ENCODE data around the gene DNAJC18.
"Not testable (repeated sequence)": the region's sequence is repeated elsewhere in the genome, so short reads cannot be mapped to it uniquely, and the experiment has no call there.

DNAJC18 gene

GRCh38 chr5:139461176-139461575, 21.9 kb upstream of the DNAJC18 start:
- DNase-seq (ENCODE audit: low read depth in 2 of 2): no peak

GRCh38 chr5:139460455-139460854, 21.1 kb upstream of the DNAJC18 start:
- DNase-seq (ENCODE audit: low read depth in 2 of 2): no peak

GRCh38 chr5:139459451-139459934, 20.2 kb upstream of the DNAJC18 start:
- DNase-seq (ENCODE audit: low read depth in 2 of 2): no peak

- DNase-seq (ENCODE audit: low read depth in 2 of 2): no peak
Measured at GRCh38 chr5:139458580-139459407, 19.5 kb upstream of the DNAJC18 start.

GRCh38 chr5:139457653-139458306, 18.5 kb upstream of the DNAJC18 start:
- no peak for DNase-seq (ENCODE audit: low read depth in 2 of 2)

GRCh38 chr5:139457241-139457640, 17.9 kb upstream of the DNAJC18 start:
- no peak for DNase-seq (ENCODE audit: low read depth in 2 of 2)

- DNase-seq (ENCODE audit: low read depth in 2 of 2): no peak
Measured at GRCh38 chr5:139456776-139457175, 17.5 kb upstream of the DNAJC18 start.

GRCh38 chr5:139454568-139455290, 15.4 kb upstream of the DNAJC18 start:
- no peak for DNase-seq (ENCODE audit: low read depth in 2 of 2)

GRCh38 chr5:139453683-139454567, 14.6 kb upstream of the DNAJC18 start:
- no peak for DNase-seq (ENCODE audit: low read depth in 2 of 2)

- no peak for DNase-seq (ENCODE audit: low read depth in 2 of 2)
Measured at GRCh38 chr5:139451878-139452660, 12.7 kb upstream of the DNAJC18 start.

- no peak for DNase-seq (ENCODE audit: low read depth in 2 of 2)
Measured at GRCh38 chr5:139451176-139451575, 11.9 kb upstream of the DNAJC18 start.

- DNase-seq (ENCODE audit: low read depth in 2 of 2): peak in 1 of 2 experiments; percentile 18
Measured at GRCh38 chr5:139446956-139447779, 7.8 kb upstream of the DNAJC18 start.

GRCh38 chr5:139445325-139446170, 6.2 kb upstream of the DNAJC18 start:
- peak; percentile 59 for DNase-seq (ENCODE audit: low read depth in 2 of 2)

- DNase-seq (ENCODE audit: low read depth in 2 of 2): peak; percentile 83 to 85
Measured at GRCh38 chr5:139443831-139444453, 4.6 kb upstream of the DNAJC18 start.

- DNase-seq (ENCODE audit: low read depth in 2 of 2): not testable (repeated sequence)
Measured at GRCh38 chr5:139440416-139440815, 1.1 kb upstream of the DNAJC18 start.

- no peak for DNase-seq (ENCODE audit: low read depth in 2 of 2)
Measured at GRCh38 chr5:139438707-139439012, 665 bp downstream of the DNAJC18 start.

GRCh38 chr5:139435676-139436075, 3.6 kb downstream of the DNAJC18 start:
- DNase-seq (ENCODE audit: low read depth in 2 of 2): no peak

- DNase-seq (ENCODE audit: low read depth in 2 of 2): no peak
Measured at GRCh38 chr5:139431706-139432105, 7.6 kb downstream of the DNAJC18 start.
